ENCODE data around the gene MUC4. TPM values are rescaled to one million over a fixed set of nuclear protein-coding genes. Genes with fewer than 3 reads are reported as not detected.

The MUC4 gene
- total and polyA plus RNA-seq, 12 donors = 0.03 to 0.17 (median 0.09) TPM; not detected in 6

DNA sequence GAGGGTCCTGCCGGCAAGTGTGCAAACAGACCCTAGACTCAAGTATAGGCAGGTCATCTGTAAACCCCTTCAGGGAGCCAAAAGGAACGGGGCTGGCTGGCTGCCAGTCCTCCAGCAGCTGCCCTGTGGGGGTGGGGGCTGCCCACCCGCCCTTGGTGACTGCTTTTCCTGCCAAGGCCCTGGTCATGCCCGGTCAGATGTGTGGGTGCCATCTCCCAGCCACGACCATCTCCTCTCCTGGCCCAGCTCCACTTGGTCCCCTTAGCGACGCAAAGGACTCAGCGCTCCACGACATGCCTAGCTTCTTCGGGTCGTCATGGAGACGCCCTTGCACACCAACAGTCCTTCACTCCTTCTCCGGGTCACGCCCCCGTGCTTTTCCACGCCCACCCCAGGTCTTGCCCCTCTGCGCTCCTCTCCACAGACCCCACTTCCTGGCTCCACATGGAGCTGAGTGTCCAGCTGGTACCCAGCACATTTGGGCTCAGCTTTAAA, 2.4 kb downstream of the MUC4 start:
- intact Hi-C loops (cut with DNase I) = no loop called here
- 69 to 73% (median 72%) methylated on average over 12 to 17 of the region's 17 CpGs for WGBS, 4 donors
- H3K4me3 ChIP-seq = no peak overlapping the region

DNA sequence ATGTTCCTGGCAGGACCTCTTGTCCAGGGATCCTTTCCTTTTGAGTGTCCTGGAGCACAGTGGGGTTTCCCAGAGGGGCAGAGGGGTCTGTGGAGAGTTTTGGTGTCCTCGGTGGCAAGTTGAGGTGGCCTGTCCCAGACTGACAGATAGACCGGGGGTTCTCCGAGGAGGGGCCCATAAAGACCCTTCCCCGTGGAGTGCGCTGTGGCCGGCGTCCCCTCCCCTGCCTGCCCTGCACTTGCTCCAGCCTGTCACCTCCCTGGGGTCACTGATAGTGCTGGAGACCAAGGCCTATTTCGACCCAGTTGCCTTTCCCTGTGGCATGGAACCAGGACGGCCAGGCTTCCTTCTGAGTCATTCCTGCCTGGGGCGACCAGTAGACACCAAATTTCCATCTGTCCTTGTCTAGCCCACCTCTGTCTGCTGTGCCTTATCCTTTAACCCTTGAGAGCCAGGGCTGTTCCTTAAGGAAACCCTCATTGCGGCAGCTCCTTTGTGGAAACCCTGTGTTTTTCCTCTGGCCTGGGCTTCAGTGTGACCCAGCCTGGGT, 2.9 kb downstream of the MUC4 start:
- 63 to 87% (median 81%) methylated on average over 7 to 11 of the region's 11 CpGs for WGBS, 4 donors
- no peak overlapping the region for H3K27ac ChIP-seq
- no peaks in the 10 kb centered on the region for H3K27me3 ChIP-seq
- no peak for TF ChIP-seq POLR2A (IDR thresholded peaks at IDR 0.05)
- TF ChIP-seq, protein P1, sequence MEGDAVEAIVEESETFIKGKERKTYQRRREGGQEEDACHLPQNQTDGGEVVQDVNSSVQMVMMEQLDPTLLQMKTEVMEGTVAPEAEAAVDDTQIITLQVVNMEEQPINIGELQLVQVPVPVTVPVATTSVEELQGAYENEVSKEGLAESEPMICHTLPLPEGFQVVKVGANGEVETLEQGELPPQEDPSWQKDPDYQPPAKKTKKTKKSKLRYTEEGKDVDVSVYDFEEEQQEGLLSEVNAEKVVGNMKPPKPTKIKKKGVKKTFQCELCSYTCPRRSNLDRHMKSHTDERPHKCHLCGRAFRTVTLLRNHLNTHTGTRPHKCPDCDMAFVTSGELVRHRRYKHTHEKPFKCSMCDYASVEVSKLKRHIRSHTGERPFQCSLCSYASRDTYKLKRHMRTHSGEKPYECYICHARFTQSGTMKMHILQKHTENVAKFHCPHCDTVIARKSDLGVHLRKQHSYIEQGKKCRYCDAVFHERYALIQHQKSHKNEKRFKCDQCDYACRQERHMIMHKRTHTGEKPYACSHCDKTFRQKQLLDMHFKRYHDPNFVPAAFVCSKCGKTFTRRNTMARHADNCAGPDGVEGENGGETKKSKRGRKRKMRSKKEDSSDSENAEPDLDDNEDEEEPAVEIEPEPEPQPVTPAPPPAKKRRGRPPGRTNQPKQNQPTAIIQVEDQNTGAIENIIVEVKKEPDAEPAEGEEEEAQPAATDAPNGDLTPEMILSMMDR (IDR thresholded peaks at IDR 0.05) = no peak
- no peaks in the 10 kb centered on the region for H3K4me1 ChIP-seq (replicated peaks in 1 of 2)
- intact Hi-C loops (cut with DNase I) = no loop called here
- H3K36me3 ChIP-seq (replicated peaks in 1 of 2) = no peaks in the 10 kb centered on the region
- no peak overlapping the region for H3K4me3 ChIP-seq
- DNase-seq = no peak
- H3K9me3 ChIP-seq (replicated peaks in 1 of 3) = no peaks in the 10 kb centered on the region

More for the DNA sequence above, 2.4 kb downstream of the MUC4 start:
- no peaks in the 10 kb centered on the region for H3K27me3 ChIP-seq
- no peak overlapping the region for H3K27ac ChIP-seq
- no peaks in the 10 kb centered on the region for H3K4me1 ChIP-seq (replicated peaks in 1 of 2)
- H3K36me3 ChIP-seq (replicated peaks in 1 of 2) = no peaks in the 10 kb centered on the region
- no peaks in the 10 kb centered on the region for H3K9me3 ChIP-seq (replicated peaks in 1 of 3)
- no peak for DNase-seq
- TF ChIP-seq POLR2A (IDR thresholded peaks at IDR 0.05) = no peak
- TF ChIP-seq, protein P1 (IDR thresholded peaks at IDR 0.05) = no peak

DNA sequence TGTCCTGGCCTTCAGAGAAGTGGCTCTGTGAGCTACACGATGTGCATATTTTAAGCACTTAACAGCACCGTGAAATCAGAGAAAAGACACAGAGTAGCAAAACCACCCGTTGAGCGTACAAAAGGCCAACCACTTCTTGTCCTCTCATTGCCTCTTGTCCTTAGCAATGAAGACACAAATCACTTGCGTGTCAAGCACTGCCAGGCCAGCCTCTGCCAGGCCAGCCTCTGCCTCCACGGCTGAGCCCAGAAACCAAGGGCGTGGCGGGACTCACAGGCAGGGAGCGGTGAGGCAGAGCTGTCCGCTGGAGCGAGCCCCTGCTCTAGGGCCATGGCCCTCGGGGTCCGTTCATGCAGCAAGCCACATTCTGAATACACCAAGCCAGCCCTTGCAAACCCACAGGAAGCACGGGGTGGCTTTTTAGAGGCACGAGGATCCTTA, 4.0 kb downstream of the MUC4 start:
- H3K9me3 ChIP-seq (replicated peaks in 1 of 3) = no peaks in the 10 kb centered on the region
- no peaks in the 10 kb centered on the region for H3K27me3 ChIP-seq
- peak in 1 of 7 donors; percentile 46 for DNase-seq
- TF ChIP-seq, protein P1 (IDR thresholded peaks at IDR 0.05) = no peak
- intact Hi-C loops (cut with DNase I) = no loop called here
- no peaks in the 10 kb centered on the region for H3K36me3 ChIP-seq (replicated peaks in 1 of 2)
- H3K4me1 ChIP-seq (replicated peaks in 1 of 2) = peaks cover 0 to 2% of the 10 kb centered on the region in 2 donors
- no peak overlapping the region for H3K4me3 ChIP-seq
- WGBS, 4 donors = 86 to 90% (median 87%) methylated on average over 7 to 15 of the region's 15 CpGs
- H3K27ac ChIP-seq = no peak overlapping the region

DNA sequence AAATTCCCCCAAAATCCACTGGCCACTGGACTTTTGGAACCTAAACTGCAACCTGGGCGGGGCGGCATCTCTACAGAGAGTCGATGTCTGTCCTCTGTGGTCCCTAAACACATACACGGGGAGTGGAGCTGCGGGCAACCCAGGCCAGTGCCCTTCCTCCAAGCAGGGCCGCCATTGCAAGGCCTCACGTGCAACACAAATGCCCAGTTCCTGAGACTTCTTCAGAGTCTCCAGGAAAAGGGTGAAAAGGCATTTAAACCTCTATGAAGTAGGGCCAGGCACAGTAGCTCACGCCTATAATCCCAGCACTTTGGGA, 4.9 kb downstream of the MUC4 start:
- 91 to 96% (median 92%) methylated on average over 7 to 8 of the region's 8 CpGs for WGBS, 4 donors
- no peaks in the 10 kb centered on the region for H3K27me3 ChIP-seq
- intact Hi-C loops (cut with DNase I) = no loop called here
- no peaks in the 10 kb centered on the region for H3K36me3 ChIP-seq (replicated peaks in 1 of 2)
- H3K4me1 ChIP-seq (replicated peaks in 1 of 2) = peaks cover 0 to 5% of the 10 kb centered on the region in 2 donors
- no peak overlapping the region for H3K27ac ChIP-seq
- no peak for DNase-seq
- TF ChIP-seq, protein P1 (IDR thresholded peaks at IDR 0.05) = no peak
- no peak for TF ChIP-seq POLR2A (IDR thresholded peaks at IDR 0.05)
- H3K4me3 ChIP-seq = no peak overlapping the region
- no peaks in the 10 kb centered on the region for H3K9me3 ChIP-seq (replicated peaks in 1 of 3)
